Measurements from ENCODE around the gene SHROOM1. TPM values are rescaled to one million over a fixed set of nuclear protein-coding genes. Genes with fewer than 3 reads are reported as not detected.
A peak's percentile ranks its signal among the peaks of the same experiment; 100 is the strongest.

SHROOM1 gene
- polyA plus RNA-seq, 1 donor from 2014 or later = 1.8 TPM

GRCh38 chr5:132821791-132822190 lies 8.7 kb downstream of the SHROOM1 start:
- no peaks in the 10 kb centered on the region for H3K79me2 ChIP-seq (replicated peaks; ENCODE audit: insufficient read depth, low read length)
- peaks cover 38% of the 10 kb centered on the region for H3K27me3 ChIP-seq (ENCODE audit: insufficient read depth, low read depth, low read length)
- no peaks in the 10 kb centered on the region for H3F3A ChIP-seq (ENCODE audit: insufficient read depth, low read length, poor library complexity, severe bottlenecking)
- no peaks in the 10 kb centered on the region for H3K36me3 ChIP-seq (ENCODE audit: insufficient read depth, low read length)
- no peak overlapping the region for H2AFZ ChIP-seq (ENCODE audit: low read depth, low read length)
- H3K27ac ChIP-seq (ENCODE audit: low read length) = no peak overlapping the region
- no peaks in the 10 kb centered on the region for H4K20me1 ChIP-seq (ENCODE audit: insufficient read depth)
- TF ChIP-seq TAF1 (IDR thresholded peaks at IDR 0.05; ENCODE audit: low read depth) = no peak
- no peaks in the 10 kb centered on the region for H3K9me3 ChIP-seq (ENCODE audit: low read length)
- no peak overlapping the region for H3K4me3 ChIP-seq (ENCODE audit: low read length)
- H3K4me2 ChIP-seq (ENCODE audit: low read length) = no peak overlapping the region
- no peak overlapping the region for H3K9ac ChIP-seq (ENCODE audit: low read length)
- no peaks in the 10 kb centered on the region for H3K9me2 ChIP-seq (ENCODE audit: insufficient read depth, low read length)

DNA sequence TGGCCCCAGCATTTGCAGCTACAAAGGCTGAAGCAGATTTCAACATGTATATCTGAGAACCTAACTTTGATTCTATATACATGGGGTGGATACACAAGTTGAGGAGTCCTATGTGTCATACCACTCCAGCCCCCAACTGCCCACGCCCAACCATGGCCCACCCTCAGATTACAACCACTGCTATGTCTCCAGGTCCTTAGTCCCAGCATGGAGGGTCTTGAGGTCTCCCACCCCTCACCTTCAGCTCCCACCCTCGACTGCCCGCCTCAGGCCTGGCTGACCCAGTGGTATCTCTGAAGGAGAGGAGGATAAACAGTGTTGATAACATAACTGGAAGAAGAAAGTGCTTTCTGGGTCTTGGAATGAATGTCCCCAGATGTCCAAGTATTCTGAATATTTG lies 9.1 kb downstream of the SHROOM1 start:
- no peaks in the 10 kb centered on the region for H3K36me3 ChIP-seq (ENCODE audit: insufficient read depth, low read length)
- H3F3A ChIP-seq (ENCODE audit: insufficient read depth, low read length, poor library complexity, severe bottlenecking) = no peaks in the 10 kb centered on the region
- no peak overlapping the region for H3K9ac ChIP-seq (ENCODE audit: low read length)
- no peaks in the 10 kb centered on the region for H3K9me2 ChIP-seq (ENCODE audit: insufficient read depth, low read length)
- no peak overlapping the region for H3K4me3 ChIP-seq (ENCODE audit: low read length)
- peaks cover 34% of the 10 kb centered on the region for H3K27me3 ChIP-seq (ENCODE audit: insufficient read depth, low read depth, low read length)
- no peak for TF ChIP-seq EZH2 (IDR thresholded peaks at IDR 0.05; ENCODE audit: borderline replicate concordance, insufficient read depth, low read length, poor library complexity, severe bottlenecking)
- no peak overlapping the region for H3K4me2 ChIP-seq (ENCODE audit: low read length)
- no peak overlapping the region for H3K27ac ChIP-seq (ENCODE audit: low read length)
- H2AFZ ChIP-seq (ENCODE audit: low read depth, low read length) = no peak overlapping the region
- H3K79me2 ChIP-seq (replicated peaks; ENCODE audit: insufficient read depth, low read length) = no peaks in the 10 kb centered on the region
- H3K9me3 ChIP-seq (ENCODE audit: low read length) = no peaks in the 10 kb centered on the region
- H4K20me1 ChIP-seq (ENCODE audit: insufficient read depth) = no peaks in the 10 kb centered on the region

GRCh38 chr5:132820162-132820754 lies 10.2 kb downstream of the SHROOM1 start:
- Histone ChIP-seq H3K79me2 (replicated peaks; ENCODE audit: insufficient read depth, low read length) (no peaks in the 10 kb centered on the region), H2AFZ (ENCODE audit: low read depth, low read length) (no peak overlapping the region), H3K36me3 (ENCODE audit: insufficient read depth, low read length) (no peaks in the 10 kb centered on the region), H4K20me1 (ENCODE audit: insufficient read depth) (no peaks in the 10 kb centered on the region), H3K9me2 (ENCODE audit: insufficient read depth, low read length) (no peaks in the 10 kb centered on the region), H3K4me3 (ENCODE audit: low read length) (no peak overlapping the region), H3K27me3 (ENCODE audit: insufficient read depth, low read depth, low read length) (peaks cover 26% of the 10 kb centered on the region), H3K9ac (ENCODE audit: low read length) (no peak overlapping the region), H3K4me2 (ENCODE audit: low read length) (no peak overlapping the region), H3K27ac (ENCODE audit: low read length) (no peak overlapping the region), H3K9me3 (ENCODE audit: low read length) (no peaks in the 10 kb centered on the region), H3F3A (ENCODE audit: insufficient read depth, low read length, poor library complexity, severe bottlenecking) (no peaks in the 10 kb centered on the region)
- TF ChIP-seq EZH2 (IDR thresholded peaks at IDR 0.05; ENCODE audit: borderline replicate concordance, insufficient read depth, low read length, poor library complexity, severe bottlenecking) (no peak), RAD21 (conservative IDR thresholded peaks at IDR 0.05) (peak; percentile 64), POLR2AphosphoS5 (IDR thresholded peaks at IDR 0.05) (no peak), TAF1 (IDR thresholded peaks at IDR 0.05; ENCODE audit: low read depth) (no peak), SMC3 (conservative IDR thresholded peaks at IDR 0.05; ENCODE audit: poor library complexity) (peak; percentile 69), MXI1 (conservative IDR thresholded peaks at IDR 0.05; ENCODE audit: poor library complexity, severe bottlenecking) (no peak), EP300 (conservative IDR thresholded peaks at IDR 0.05; ENCODE audit: poor library complexity, severe bottlenecking) (no peak), REST (IDR thresholded peaks at IDR 0.05; ENCODE audit: borderline replicate concordance) (no peak)
- TF ChIP-seq, protein P1, sequence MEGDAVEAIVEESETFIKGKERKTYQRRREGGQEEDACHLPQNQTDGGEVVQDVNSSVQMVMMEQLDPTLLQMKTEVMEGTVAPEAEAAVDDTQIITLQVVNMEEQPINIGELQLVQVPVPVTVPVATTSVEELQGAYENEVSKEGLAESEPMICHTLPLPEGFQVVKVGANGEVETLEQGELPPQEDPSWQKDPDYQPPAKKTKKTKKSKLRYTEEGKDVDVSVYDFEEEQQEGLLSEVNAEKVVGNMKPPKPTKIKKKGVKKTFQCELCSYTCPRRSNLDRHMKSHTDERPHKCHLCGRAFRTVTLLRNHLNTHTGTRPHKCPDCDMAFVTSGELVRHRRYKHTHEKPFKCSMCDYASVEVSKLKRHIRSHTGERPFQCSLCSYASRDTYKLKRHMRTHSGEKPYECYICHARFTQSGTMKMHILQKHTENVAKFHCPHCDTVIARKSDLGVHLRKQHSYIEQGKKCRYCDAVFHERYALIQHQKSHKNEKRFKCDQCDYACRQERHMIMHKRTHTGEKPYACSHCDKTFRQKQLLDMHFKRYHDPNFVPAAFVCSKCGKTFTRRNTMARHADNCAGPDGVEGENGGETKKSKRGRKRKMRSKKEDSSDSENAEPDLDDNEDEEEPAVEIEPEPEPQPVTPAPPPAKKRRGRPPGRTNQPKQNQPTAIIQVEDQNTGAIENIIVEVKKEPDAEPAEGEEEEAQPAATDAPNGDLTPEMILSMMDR (IDR thresholded peaks at IDR 0.05; ENCODE audit: poor library complexity, severe bottlenecking) = peak; percentile 67
